GM18505 (cell line): ENCODE data around the gene GJA4.

Experiments used
- ATAC-seq: cut with Tn5 transposase; IDR thresholded peaks from one replicate; pipeline ENCODE4 v1.9.1; 2021; ENCODE audit not compliant: unreplicated experiment
- POLR2A ChIP-seq: IDR thresholded peaks from 4 replicates; pipeline ENCODE4 v1.6.1; 2011; ENCODE audit warnings: borderline replicate concordance; ENCODE audit not compliant: insufficient read depth, insufficient read length; ENCODE audit errors: extremely low read depth

Gene GJA4

DNA sequence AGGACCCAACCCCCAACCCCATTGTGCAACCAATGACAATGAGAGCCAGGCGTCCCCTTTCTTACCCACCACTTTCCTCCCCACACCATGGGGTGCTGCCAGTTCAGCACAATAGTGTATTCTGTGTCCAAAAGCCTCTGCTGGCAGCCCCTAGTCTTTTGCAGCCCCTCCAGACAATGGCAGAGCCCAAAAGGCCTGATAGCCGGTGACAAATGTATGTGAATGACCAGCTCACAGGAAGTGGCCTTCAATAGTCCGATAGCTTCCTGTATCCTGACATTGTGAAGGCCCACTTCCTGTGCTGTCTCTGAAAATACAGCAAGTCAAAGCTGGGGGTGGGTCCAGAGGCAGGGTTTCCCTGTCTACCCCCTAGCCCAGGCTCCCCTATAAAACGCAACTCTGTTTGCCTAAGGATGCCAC is 50.2 kb downstream of the GJA4 start:
- ATAC-seq = no peak
- TF ChIP-seq POLR2A = no peak

DNA sequence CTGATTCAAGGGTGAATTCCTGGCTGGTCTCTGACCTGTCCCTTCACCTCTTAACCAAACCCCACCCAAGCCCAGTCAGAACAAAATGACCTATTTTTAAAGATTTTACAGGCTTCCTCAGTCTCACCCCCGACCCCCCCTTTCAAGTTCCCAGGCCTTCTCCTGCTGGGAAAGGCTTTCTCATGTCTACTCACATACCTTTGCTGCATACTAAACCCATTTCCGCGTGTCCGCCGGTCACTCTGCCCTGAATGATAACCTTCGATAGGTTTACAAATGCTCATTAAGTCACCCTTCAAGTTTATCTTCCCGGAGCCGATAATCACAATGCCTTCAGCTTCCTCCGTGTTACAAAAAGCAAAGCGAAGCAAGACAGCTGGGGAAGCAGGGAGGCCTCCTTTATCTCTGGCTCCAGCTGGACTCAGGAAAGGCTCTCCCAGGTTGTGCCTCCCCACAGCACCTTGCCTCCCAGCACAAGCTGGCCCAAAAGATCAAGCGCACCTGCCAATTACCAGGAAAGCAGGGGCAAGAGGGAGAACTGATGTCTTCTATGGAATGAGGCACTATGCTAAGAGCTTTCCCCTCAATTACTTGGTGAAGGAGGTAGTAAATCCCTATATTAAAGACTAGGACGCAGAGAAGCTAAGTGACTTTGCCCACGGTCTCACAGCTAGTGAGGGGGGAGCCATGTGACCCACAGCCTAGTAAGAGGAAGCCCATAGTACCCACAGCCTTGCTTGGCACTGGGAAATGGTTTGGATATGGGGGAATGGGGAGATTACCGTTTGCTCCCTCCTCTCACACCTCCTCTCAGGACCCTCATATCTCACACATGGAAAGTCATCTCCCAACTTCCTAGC is 50.8 kb downstream of the GJA4 start:
- no peak for TF ChIP-seq POLR2A

DNA sequence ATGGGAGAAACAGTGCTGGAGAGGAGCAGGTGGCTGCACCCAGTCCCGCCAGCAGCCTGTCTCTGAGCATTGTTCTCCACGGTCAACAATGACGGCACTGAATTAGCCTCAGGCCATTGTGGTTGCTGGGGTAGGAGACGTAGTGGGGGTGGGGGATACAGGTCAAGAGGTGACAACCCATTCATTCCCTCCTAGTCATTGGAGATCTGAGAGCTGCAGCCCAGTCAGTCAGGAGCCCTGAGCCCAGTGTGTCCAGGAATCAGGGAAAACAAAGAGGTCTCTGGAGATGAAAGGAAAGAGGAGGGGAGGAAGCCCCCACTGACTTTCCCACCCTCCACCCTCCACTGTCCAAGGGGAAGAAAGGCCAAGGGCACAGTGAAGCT is 51.4 kb downstream of the GJA4 start:
- TF ChIP-seq POLR2A = no peak
- ATAC-seq = no peak

More for the DNA sequence above, 50.8 kb downstream of the GJA4 start:
- ATAC-seq = no peak
